MM.1S (cell line): ENCODE data around the gene ATP5ME.

Experiments
- DNase-seq: peaks from one replicate; pipeline ENCODE4 v3.0.0-alpha.2; 2015
- H2AFZ ChIP-seq: fragments of 300-600 bp; sonication (generic); 2 replicates; pipeline ENCODE4 v1.6.0; 2016; ENCODE audit warnings: antibody characterized with exemption, low read length
- H3F3A ChIP-seq: fragments of 300-600 bp; sonication (generic); 2 replicates; pipeline ENCODE4 v1.6.1; 2016; ENCODE audit warnings: mild to moderate bottlenecking, antibody characterized with exemption, low read length, moderate library complexity, mixed read lengths; ENCODE audit not compliant: insufficient read depth
- H3K27ac ChIP-seq: fragments of 300-600 bp; sonication (generic); 2 replicates; pipeline ENCODE4 v1.5.1; 2016; ENCODE audit warnings: mild to moderate bottlenecking, low read length
- H3K27me3 ChIP-seq: fragments of 300-600 bp; sonication (generic); replicated peaks from 2 replicates; pipeline ENCODE4 v1.6.0; 2016; ENCODE audit warnings: low read length; ENCODE audit not compliant: insufficient read depth
- H3K36me3 ChIP-seq: fragments of 300-600 bp; sonication (generic); replicated peaks from 2 replicates; pipeline ENCODE4 v1.6.1; 2016; ENCODE audit warnings: mild to moderate bottlenecking, low read length, mixed read lengths; ENCODE audit not compliant: insufficient read depth
- H3K4me1 ChIP-seq: fragments of 300-600 bp; sonication (generic); 2 replicates; pipeline ENCODE4 v1.6.1; 2016; ENCODE audit warnings: low read length, mixed read lengths
- H3K4me2 ChIP-seq: fragments of 300-600 bp; sonication (generic); 2 replicates; pipeline ENCODE4 v1.6.0; 2016; ENCODE audit warnings: low read depth, low read length
- H3K4me3 ChIP-seq: fragments of 300-600 bp; sonication (generic); 2 replicates; pipeline ENCODE4 v1.5.1; 2016; ENCODE audit warnings: low read length, mixed read lengths
- H3K79me2 ChIP-seq: fragments of 300-600 bp; sonication (generic); 2 replicates; pipeline ENCODE4 v1.6.1; 2016; ENCODE audit warnings: mixed run types, low read length, mixed read lengths
- H3K9ac ChIP-seq: fragments of 300-600 bp; sonication (generic); 2 replicates; pipeline ENCODE4 v1.6.1; 2016; ENCODE audit warnings: low read length, mixed read lengths
- H3K9me2 ChIP-seq: fragments of 300-600 bp; sonication (generic); replicated peaks from 2 replicates; pipeline ENCODE4 v1.6.1; 2016; ENCODE audit warnings: mild to moderate bottlenecking, low read length, mixed read lengths; ENCODE audit not compliant: insufficient read depth
- H3K9me3 ChIP-seq: fragments of 300-600 bp; sonication (generic); replicated peaks from 2 replicates; pipeline ENCODE4 v1.6.1; 2016; ENCODE audit warnings: mild to moderate bottlenecking, low read length, mixed read lengths; ENCODE audit not compliant: insufficient read depth
- H4K20me1 ChIP-seq: fragments of 300-600 bp; sonication (generic); 2 replicates; pipeline ENCODE4 v1.6.1; 2016; ENCODE audit warnings: mild to moderate bottlenecking, low read length, moderate library complexity, mixed read lengths; ENCODE audit not compliant: insufficient read depth
- CTCF ChIP-seq: fragments of 300-600 bp; sonication (generic); IDR thresholded peaks from 2 replicates; pipeline ENCODE4 v1.5.1; 2016; ENCODE audit warnings: antibody characterized with exemption, low read length, mixed read lengths
- EZH2 ChIP-seq: fragments of 300-600 bp; sonication (generic); optimal IDR thresholded peaks from 2 replicates; pipeline ENCODE3; 2017; ENCODE audit warnings: low read depth, mild to moderate bottlenecking, antibody characterized with exemption, low read length, mixed read lengths
- EZH2phosphoT487 ChIP-seq: fragments of 300-600 bp; sonication (generic); IDR thresholded peaks from 2 replicates; pipeline ENCODE4 v1.6.1; 2018; ENCODE audit warnings: antibody characterized with exemption, low read length

The ATP5ME gene

DNA sequence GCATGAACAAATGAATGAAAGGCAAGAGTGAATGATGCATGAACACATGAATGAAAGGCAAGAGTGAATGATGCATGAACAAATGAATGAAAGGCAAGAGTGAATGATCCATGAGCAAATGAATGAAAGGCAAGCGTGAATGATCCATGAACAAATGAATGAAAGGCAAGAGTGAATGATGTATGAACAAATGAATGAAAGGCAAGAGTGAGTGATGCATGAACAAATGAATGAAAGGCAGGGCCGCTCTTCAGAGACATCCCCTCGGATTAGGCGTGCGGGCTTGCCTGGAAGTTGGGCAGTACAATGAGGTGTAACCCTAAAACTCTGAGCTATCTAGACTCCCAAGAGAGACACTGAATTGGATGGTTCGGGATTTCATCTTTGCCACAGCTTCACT lies 35.3 kb upstream of the ATP5ME start:
- H3K9me2 ChIP-seq: no peaks in the 10 kb centered on the region
- H2AFZ ChIP-seq: no peak overlapping the region
- DNase-seq: no peak
- no peak overlapping the region for H3K27ac ChIP-seq
- H3K4me3 ChIP-seq: no peak overlapping the region
- TF ChIP-seq EZH2phosphoT487: no peak
- TF ChIP-seq EZH2: no peak
- TF ChIP-seq CTCF: no peak
- H3K4me2 ChIP-seq: no peak overlapping the region
- H3K79me2 ChIP-seq: no peaks in the 10 kb centered on the region
- no peaks in the 10 kb centered on the region for H3F3A ChIP-seq
- no peak overlapping the region for H3K9ac ChIP-seq
- H3K27me3 ChIP-seq: no peaks in the 10 kb centered on the region
- H3K9me3 ChIP-seq: no peaks in the 10 kb centered on the region
- no peaks in the 10 kb centered on the region for H3K36me3 ChIP-seq
- H4K20me1 ChIP-seq: no peaks in the 10 kb centered on the region
- H3K4me1 ChIP-seq: no peaks in the 10 kb centered on the region

- no peak for TF ChIP-seq EZH2phosphoT487
- no peak for TF ChIP-seq CTCF
- TF ChIP-seq EZH2: no peak
- H3K36me3 ChIP-seq: no peaks in the 10 kb centered on the region
Measured at GRCh38 chr4:708631-708933, 34.5 kb upstream of the ATP5ME start.

DNA sequence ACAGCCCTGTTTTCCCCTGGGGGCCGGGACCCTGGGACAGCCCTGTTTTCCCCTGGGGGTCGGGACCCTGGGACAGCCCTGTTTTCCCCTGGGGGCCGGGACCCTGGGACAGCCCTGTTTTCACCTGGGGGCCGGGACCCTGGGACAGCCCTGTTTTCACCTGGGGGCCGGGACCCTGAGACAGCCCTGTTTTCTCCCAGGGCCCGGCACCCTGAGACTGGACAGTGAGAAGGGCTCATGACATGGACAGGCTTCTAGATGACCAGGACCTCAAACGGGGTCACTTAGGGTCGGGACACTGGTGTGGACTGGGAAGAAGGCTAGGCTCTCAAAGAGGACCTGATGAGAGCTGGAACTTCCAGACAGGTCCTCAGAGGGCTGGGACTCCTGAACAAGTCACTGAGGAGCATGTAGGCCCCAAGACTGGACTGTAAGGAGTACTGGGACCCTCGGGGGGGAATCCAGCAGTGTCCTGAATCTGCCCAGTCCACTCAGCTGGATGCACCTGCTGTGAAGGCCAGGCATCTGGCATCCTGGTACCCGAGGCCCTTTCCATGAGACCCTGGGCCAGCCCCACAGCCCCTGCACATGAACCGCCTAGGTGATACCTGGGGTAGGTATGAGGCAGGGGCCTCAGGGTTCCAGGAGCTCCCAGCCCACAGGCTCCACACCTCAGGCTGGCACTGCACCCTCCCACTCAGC lies 34.0 kb upstream of the ATP5ME start:
- no peaks in the 10 kb centered on the region for H3K79me2 ChIP-seq
- no peak overlapping the region for H3K4me2 ChIP-seq
- H3F3A ChIP-seq: no peaks in the 10 kb centered on the region

More at GRCh38 chr4:708631-708933, 34.5 kb upstream of the ATP5ME start:
- no peaks in the 10 kb centered on the region for H4K20me1 ChIP-seq
- no peaks in the 10 kb centered on the region for H3K9me3 ChIP-seq
- no peak for DNase-seq
- H3K4me3 ChIP-seq: no peak overlapping the region
- no peak overlapping the region for H3K27ac ChIP-seq
- no peaks in the 10 kb centered on the region for H3K79me2 ChIP-seq
- H3K9me2 ChIP-seq: no peaks in the 10 kb centered on the region
- no peak overlapping the region for H2AFZ ChIP-seq
- no peak overlapping the region for H3K4me2 ChIP-seq
- H3F3A ChIP-seq: no peaks in the 10 kb centered on the region
- H3K4me1 ChIP-seq: no peaks in the 10 kb centered on the region
- no peaks in the 10 kb centered on the region for H3K27me3 ChIP-seq
- no peak overlapping the region for H3K9ac ChIP-seq

More for the DNA sequence above, 34.0 kb upstream of the ATP5ME start:
- no peak overlapping the region for H3K4me3 ChIP-seq
- no peak overlapping the region for H2AFZ ChIP-seq
- H3K36me3 ChIP-seq: no peaks in the 10 kb centered on the region
- no peaks in the 10 kb centered on the region for H3K27me3 ChIP-seq
- no peaks in the 10 kb centered on the region for H4K20me1 ChIP-seq
- no peak overlapping the region for H3K27ac ChIP-seq
- no peaks in the 10 kb centered on the region for H3K4me1 ChIP-seq
- DNase-seq: no peak
- H3K9ac ChIP-seq: no peak overlapping the region
- no peaks in the 10 kb centered on the region for H3K9me2 ChIP-seq
- TF ChIP-seq EZH2 (no peak), EZH2phosphoT487 (no peak), CTCF (no peak)
- H3K9me3 ChIP-seq: no peaks in the 10 kb centered on the region
